ENCODE results near the gene YWHAG. TPM values are rescaled to one million over a fixed set of nuclear protein-coding genes. Genes with fewer than 3 reads are reported as not detected.

YWHAG gene
- total RNA-seq, 1 donor from 2014 or later = 190 TPM

DNA sequence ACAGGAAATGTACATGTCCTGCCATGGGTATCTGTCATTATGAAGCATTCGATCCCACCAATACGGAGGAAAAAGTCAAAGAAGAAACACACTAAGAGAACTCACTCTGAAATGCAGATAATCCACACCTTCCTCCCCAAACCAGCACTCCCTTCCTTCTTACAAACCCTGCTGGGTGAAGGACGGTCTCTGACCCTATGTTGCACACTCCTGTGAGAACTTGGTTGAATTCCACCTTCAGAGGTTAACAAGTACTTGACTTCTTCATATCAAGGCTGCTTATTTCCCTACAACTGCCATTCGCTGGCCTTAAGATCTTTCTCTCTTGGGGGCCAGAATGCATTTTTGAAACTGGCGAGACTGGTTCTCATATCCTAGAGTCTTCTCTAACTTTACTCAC lies 16.6 kb downstream of the YWHAG start:
- H3K36me3 Mint-ChIP-seq = peaks cover 60% of the 10 kb centered on the region
- Histone ChIP-seq H2AFZ (replicated peaks) (no peak overlapping the region), H3F3A (ENCODE audit: low read depth) (peaks cover 17% of the 10 kb centered on the region), H3K4me1 (peaks cover 7% of the 10 kb centered on the region), H3K4me3 (no peak overlapping the region), H3K79me2 (ENCODE audit: low read depth) (peaks cover 100% of the 10 kb centered on the region), H3K27me3 (no peaks in the 10 kb centered on the region), H4K20me1 (ENCODE audit: low read depth) (peaks cover 99% of the 10 kb centered on the region), H3K9me3 (ENCODE audit: low read depth) (no peaks in the 10 kb centered on the region), H3K9ac (no peak overlapping the region), H3K4me2 (no peak overlapping the region), H3K27ac (no peak overlapping the region), H3K36me3 (peaks cover 5% of the 10 kb centered on the region)
- peaks cover 5% of the 10 kb centered on the region for H3K27me3 Mint-ChIP-seq (ENCODE audit: insufficient read depth, low read depth)
- no peak overlapping the region for H3K4me3 Mint-ChIP-seq
- H3K9me3 Mint-ChIP-seq = no peaks in the 10 kb centered on the region
- H3K4me1 Mint-ChIP-seq = peaks cover 21% of the 10 kb centered on the region
- DNase-seq (ENCODE audit: low spot score) = no peak
- H3K27ac Mint-ChIP-seq = no peak overlapping the region
- TF ChIP-seq EZH2 (IDR thresholded peaks at IDR 0.05) (no peak), CTCF (IDR thresholded peaks at IDR 0.05) (no peak), EZH2phosphoT487 (IDR thresholded peaks at IDR 0.05) (no peak)

DNA sequence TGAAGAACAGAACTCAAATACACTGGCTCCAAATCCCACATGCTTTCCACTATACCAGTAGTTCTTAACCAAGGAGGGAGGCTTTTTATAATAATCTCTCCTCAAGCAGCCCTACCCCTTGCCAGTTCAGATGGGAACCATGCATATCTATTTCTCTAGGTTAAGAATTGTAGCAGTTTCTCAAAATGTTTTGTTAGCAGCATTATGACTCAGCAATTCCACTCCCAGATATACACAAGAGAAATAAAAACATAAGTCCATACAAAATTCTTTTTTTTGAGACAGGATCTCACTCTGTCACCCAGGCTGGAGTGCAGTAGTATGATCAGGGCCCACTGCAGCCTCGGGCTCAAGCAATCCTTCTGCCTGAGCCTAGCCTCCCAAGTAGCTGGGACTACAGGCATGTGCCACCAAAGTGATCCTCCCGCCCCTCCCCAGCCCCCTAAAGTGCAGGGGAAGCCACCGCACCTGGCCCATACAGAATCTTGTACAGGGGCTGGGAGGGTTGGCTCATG lies 18.1 kb downstream of the YWHAG start:
- no peak overlapping the region for H3K9ac ChIP-seq
- peaks cover 5% of the 10 kb centered on the region for H3K36me3 ChIP-seq
- Mint-ChIP-seq H3K27me3 (ENCODE audit: insufficient read depth, low read depth) (peaks cover 5% of the 10 kb centered on the region), H3K4me1 (peaks cover 16% of the 10 kb centered on the region), H3K4me3 (no peak overlapping the region), H3K9me3 (no peaks in the 10 kb centered on the region), H3K27ac (no peak overlapping the region), H3K36me3 (peaks cover 54% of the 10 kb centered on the region)
- no peak overlapping the region for H3K27ac ChIP-seq
- H4K20me1 ChIP-seq (ENCODE audit: low read depth) = peaks cover 99% of the 10 kb centered on the region
- no peak for DNase-seq (ENCODE audit: low spot score)
- H3K27me3 ChIP-seq = no peaks in the 10 kb centered on the region
- H3K4me3 ChIP-seq = no peak overlapping the region
- H3K79me2 ChIP-seq (ENCODE audit: low read depth) = peaks cover 100% of the 10 kb centered on the region
- no peak overlapping the region for H2AFZ ChIP-seq (replicated peaks)
- H3K4me2 ChIP-seq = no peak overlapping the region
- H3K9me3 ChIP-seq (ENCODE audit: low read depth) = no peaks in the 10 kb centered on the region
- TF ChIP-seq EZH2phosphoT487 (IDR thresholded peaks at IDR 0.05) (no peak), CTCF (IDR thresholded peaks at IDR 0.05) (no peak), EZH2 (IDR thresholded peaks at IDR 0.05) (no peak)
- peaks cover 13% of the 10 kb centered on the region for H3F3A ChIP-seq (ENCODE audit: low read depth)
- H3K4me1 ChIP-seq = peaks cover 7% of the 10 kb centered on the region

- H3K9me3 ChIP-seq (ENCODE audit: low read depth) = no peaks in the 10 kb centered on the region
- H3K9me3 Mint-ChIP-seq = no peaks in the 10 kb centered on the region
- H3K79me2 ChIP-seq (ENCODE audit: low read depth) = peaks cover 100% of the 10 kb centered on the region
- H3K27ac ChIP-seq = no peak overlapping the region
- no peak overlapping the region for H2AFZ ChIP-seq (replicated peaks)
- H3K36me3 Mint-ChIP-seq = peaks cover 42% of the 10 kb centered on the region
- no peak overlapping the region for H3K4me3 ChIP-seq
- H3K4me1 ChIP-seq = peaks cover 3% of the 10 kb centered on the region
- no peaks in the 10 kb centered on the region for H3K27me3 ChIP-seq
- H3K27ac Mint-ChIP-seq = no peak overlapping the region
- H3K4me1 Mint-ChIP-seq = peaks cover 8% of the 10 kb centered on the region
- peaks cover 100% of the 10 kb centered on the region for H4K20me1 ChIP-seq (ENCODE audit: low read depth)
- H3K4me3 Mint-ChIP-seq = no peak overlapping the region
- DNase-seq (ENCODE audit: low spot score) = no peak
- H3F3A ChIP-seq (ENCODE audit: low read depth) = peaks cover 8% of the 10 kb centered on the region
- no peak overlapping the region for H3K9ac ChIP-seq
- peaks cover 5% of the 10 kb centered on the region for H3K36me3 ChIP-seq
- peaks cover 4% of the 10 kb centered on the region for H3K27me3 Mint-ChIP-seq (ENCODE audit: insufficient read depth, low read depth)
- no peak overlapping the region for H3K4me2 ChIP-seq
- TF ChIP-seq CTCF (IDR thresholded peaks at IDR 0.05) = no peak
- no peak for TF ChIP-seq EZH2 (IDR thresholded peaks at IDR 0.05)
- no peak for TF ChIP-seq EZH2phosphoT487 (IDR thresholded peaks at IDR 0.05)
Observed at GRCh38 chr7:76338298-76339084, 20.3 kb downstream of the YWHAG start.

All from neural progenitor cell (in vitro differentiated cells).